ENCODE results near the gene MST1R.

Gene MST1R

DNA sequence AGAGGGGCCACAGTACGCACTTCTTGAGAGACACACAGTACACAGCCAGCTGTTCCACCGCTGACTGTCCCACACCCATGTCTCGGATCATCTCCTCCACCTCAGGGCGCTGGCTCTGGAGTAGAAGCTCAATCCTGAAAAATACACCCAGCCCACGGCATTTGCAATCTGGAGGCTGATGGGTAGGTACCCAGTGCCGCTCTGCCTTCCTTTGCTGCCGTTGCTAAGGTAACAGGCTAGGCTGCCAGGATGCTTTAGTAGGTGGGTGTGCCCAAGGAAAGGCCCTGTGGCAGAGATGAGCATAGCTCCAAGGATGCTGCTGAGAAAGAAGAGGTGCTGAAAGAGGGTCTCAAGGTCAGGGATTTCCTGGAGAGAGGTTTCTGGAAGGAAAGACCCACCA, 61.9 kb downstream of the MST1R start:
- in situ Hi-C loops (cut with MboI; ENCODE audit: low sequenced_read_pairs, unreplicated experiment): no loop called here

DNA sequence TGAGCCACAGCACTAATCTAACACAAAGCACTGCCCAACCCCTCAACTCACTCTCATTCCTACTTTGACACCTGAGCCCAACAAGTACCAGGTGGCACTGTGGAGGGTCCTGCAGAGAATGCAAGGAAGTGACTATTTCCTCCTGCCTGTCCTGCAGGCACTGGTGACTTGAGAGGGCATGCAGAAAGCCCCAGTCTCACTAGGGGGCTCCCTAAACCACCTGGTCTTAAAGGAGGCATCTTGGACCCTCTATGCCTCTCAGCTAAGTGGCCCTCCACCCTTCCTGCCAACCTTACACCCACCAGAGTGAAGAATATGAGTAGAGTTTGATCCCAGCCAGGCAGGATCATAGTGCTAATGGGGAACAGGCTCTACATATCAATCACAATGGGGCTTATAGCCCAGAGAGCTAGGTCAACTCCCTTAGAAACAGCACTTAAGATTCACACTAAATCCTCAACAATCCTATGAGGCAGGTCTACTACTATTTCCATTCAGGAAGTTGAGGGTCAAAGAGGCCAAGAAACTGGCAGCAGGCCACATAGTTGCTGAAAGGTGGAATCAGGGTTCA, 62.5 kb downstream of the MST1R start:
- DNase-seq (ENCODE audit: low spot score): no peak
- TF ChIP-seq CTCF (IDR thresholded peaks at IDR 0.05; ENCODE audit: borderline replicate concordance, control extremely low read depth, extremely low read depth, insufficient read depth, missing control alignments): peak; percentile 27
- in situ Hi-C loops (cut with MboI; ENCODE audit: low sequenced_read_pairs, unreplicated experiment): no loop called here

More for the DNA sequence above, 61.9 kb downstream of the MST1R start:
- no peak for TF ChIP-seq CTCF (IDR thresholded peaks at IDR 0.05; ENCODE audit: borderline replicate concordance, control extremely low read depth, extremely low read depth, insufficient read depth, missing control alignments)
- DNase-seq (ENCODE audit: low spot score): no peak

- no peak for DNase-seq (ENCODE audit: low spot score)
- TF ChIP-seq CTCF (IDR thresholded peaks at IDR 0.05; ENCODE audit: borderline replicate concordance, control extremely low read depth, extremely low read depth, insufficient read depth, missing control alignments): no peak
- in situ Hi-C loops (cut with MboI; ENCODE audit: low sequenced_read_pairs, unreplicated experiment): no loop called here
Observed at GRCh38 chr3:49840388-49840787, 63.3 kb downstream of the MST1R start.

DNA sequence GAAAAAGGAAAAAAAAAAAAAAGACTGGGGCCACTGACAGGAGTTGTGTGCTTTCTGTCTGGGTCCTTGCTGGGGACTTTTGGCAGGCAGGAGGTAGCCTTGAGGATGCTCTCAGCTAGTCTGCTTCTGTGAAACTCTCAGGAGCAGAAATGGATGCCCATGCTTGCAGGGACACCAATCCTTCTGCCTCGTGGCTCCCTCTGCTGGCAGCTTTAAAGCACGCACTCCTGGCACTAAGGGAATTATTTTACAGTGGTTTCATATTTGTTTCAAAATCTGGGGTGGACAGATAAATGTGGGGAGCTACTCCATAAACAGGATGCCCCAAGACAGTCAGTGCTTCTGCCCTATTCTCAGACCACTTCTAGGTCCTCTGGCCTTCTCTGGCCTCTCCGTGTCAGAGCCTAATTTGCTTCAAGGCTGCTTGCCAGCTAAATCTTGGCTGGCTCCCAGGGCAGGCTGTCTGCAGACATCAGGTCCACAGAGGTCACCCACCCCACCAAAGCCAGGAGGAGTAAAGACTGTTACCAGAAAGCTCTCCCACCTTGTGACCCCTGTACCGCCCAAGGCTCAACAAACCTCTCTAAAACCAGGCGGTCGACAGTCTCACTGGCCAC, 64.4 kb downstream of the MST1R start:
- TF ChIP-seq CTCF (IDR thresholded peaks at IDR 0.05; ENCODE audit: borderline replicate concordance, control extremely low read depth, extremely low read depth, insufficient read depth, missing control alignments): peak; percentile 90
- peak; percentile 82 for DNase-seq (ENCODE audit: low spot score)
- in situ Hi-C loops (cut with MboI; ENCODE audit: low sequenced_read_pairs, unreplicated experiment): no loop called here

Measured in GM13976 (cell line).